ENCODE data around the gene KBTBD12. TPM values are rescaled to one million over a fixed set of nuclear protein-coding genes. Genes with fewer than 3 reads are reported as not detected.

KBTBD12 gene
- total RNA-seq, 1 donor from 2014 or later = 0.29 TPM

- no peak for DNase-seq (ENCODE audit: low spot score, unreplicated experiment)
- no peak overlapping the region for H3K4me3 Mint-ChIP-seq (ENCODE audit: low read depth)
- H3K4me1 Mint-ChIP-seq (ENCODE audit: low read depth) = peaks cover 5% of the 10 kb centered on the region
- no peak for TF ChIP-seq CTCF (IDR thresholded peaks at IDR 0.05; ENCODE audit: unreplicated experiment)
- no peaks in the 10 kb centered on the region for H3K36me3 Mint-ChIP-seq (ENCODE audit: insufficient read depth)
- peaks cover under 1% of the 10 kb centered on the region for H3K27me3 Mint-ChIP-seq
- H3K27ac Mint-ChIP-seq = no peak overlapping the region
- no peaks in the 10 kb centered on the region for H3K9me3 Mint-ChIP-seq (ENCODE audit: low read depth)
These were observed 45.5 kb downstream of the KBTBD12 start for GRCh38 chr3:127960421-127960965.

- Mint-ChIP-seq H3K27ac (no peak overlapping the region), H3K4me3 (ENCODE audit: low read depth) (no peak overlapping the region), H3K36me3 (ENCODE audit: insufficient read depth) (no peaks in the 10 kb centered on the region)
These were observed 46.1 kb downstream of the KBTBD12 start for GRCh38 chr3:127961124-127961523.

GRCh38 chr3:127961963-127962362 lies 46.9 kb downstream of the KBTBD12 start:
- Mint-ChIP-seq H3K27me3 (peaks cover 13% of the 10 kb centered on the region), H3K4me1 (ENCODE audit: low read depth) (peaks cover 5% of the 10 kb centered on the region), H3K4me3 (ENCODE audit: low read depth) (no peak overlapping the region), H3K36me3 (ENCODE audit: insufficient read depth) (no peaks in the 10 kb centered on the region), H3K27ac (no peak overlapping the region), H3K9me3 (ENCODE audit: low read depth) (peaks cover 8% of the 10 kb centered on the region)
- TF ChIP-seq CTCF (IDR thresholded peaks at IDR 0.05; ENCODE audit: unreplicated experiment) = no peak
- DNase-seq (ENCODE audit: low spot score, unreplicated experiment) = no peak

More at GRCh38 chr3:127961124-127961523, 46.1 kb downstream of the KBTBD12 start:
- Mint-ChIP-seq H3K4me1 (ENCODE audit: low read depth) (peaks cover 5% of the 10 kb centered on the region), H3K9me3 (ENCODE audit: low read depth) (peaks cover 4% of the 10 kb centered on the region), H3K27me3 (peaks cover 6% of the 10 kb centered on the region)
- DNase-seq (ENCODE audit: low spot score, unreplicated experiment) = no peak
- TF ChIP-seq CTCF (IDR thresholded peaks at IDR 0.05; ENCODE audit: unreplicated experiment) = no peak

GRCh38 chr3:127962937-127963336 lies 47.9 kb downstream of the KBTBD12 start:
- Mint-ChIP-seq H3K27ac (no peak overlapping the region), H3K4me3 (ENCODE audit: low read depth) (no peak overlapping the region), H3K36me3 (ENCODE audit: insufficient read depth) (no peaks in the 10 kb centered on the region), H3K4me1 (ENCODE audit: low read depth) (peaks cover 5% of the 10 kb centered on the region), H3K27me3 (peaks cover 20% of the 10 kb centered on the region), H3K9me3 (ENCODE audit: low read depth) (peaks cover 8% of the 10 kb centered on the region)
- no peak for DNase-seq (ENCODE audit: low spot score, unreplicated experiment)
- no peak for TF ChIP-seq CTCF (IDR thresholded peaks at IDR 0.05; ENCODE audit: unreplicated experiment)

- Mint-ChIP-seq H3K36me3 (ENCODE audit: insufficient read depth) (no peaks in the 10 kb centered on the region), H3K27ac (no peak overlapping the region)
These were observed 49.0 kb downstream of the KBTBD12 start for GRCh38 chr3:127964053-127964452.

More at GRCh38 chr3:127964053-127964452, 49.0 kb downstream of the KBTBD12 start:
- Mint-ChIP-seq H3K9me3 (ENCODE audit: low read depth) (peaks cover 8% of the 10 kb centered on the region), H3K4me3 (ENCODE audit: low read depth) (no peak overlapping the region), H3K4me1 (ENCODE audit: low read depth) (peaks cover 5% of the 10 kb centered on the region), H3K27me3 (peaks cover 27% of the 10 kb centered on the region)
- DNase-seq (ENCODE audit: low spot score, unreplicated experiment) = no peak
- TF ChIP-seq CTCF (IDR thresholded peaks at IDR 0.05; ENCODE audit: unreplicated experiment) = no peak
